Naive thymus-derived CD4-positive, alpha-beta T cell (primary cell): ENCODE results near the gene ADAMTS13. TPM values are rescaled to one million over a fixed set of nuclear protein-coding genes. Genes with fewer than 3 reads are reported as not detected.

Experiments
- ATAC-seq: fragments of 150-1000 bp; cut with Tn5 transposase; 2 replicates; pipeline ENCODE4 v1.10.0; 2021; ENCODE audit warnings: mild to moderate bottlenecking, moderate library complexity
- CTCF ChIA-PET: fragments of 350-600 bp; sonication (Branson Sonifier 250); formaldehyde crosslinking; loops from one replicate; lab custom pipeline; 2021; ENCODE audit warnings: antibody characterized with exemption; lab: Charles Lee
- POLR2A ChIA-PET: fragments of 350-600 bp; sonication (Branson Sonifier 250); formaldehyde crosslinking; loops from one replicate; lab custom pipeline; 2021; ENCODE audit warnings: antibody characterized with exemption, inconsistent platforms; lab: Charles Lee
- DNase-seq, 9 donors: peaks; one replicate each; pipeline versions ENCODE4 v3.0.0 to v3.0.0-alpha.2; 2020 to 2022; ENCODE audit warnings: mixed read lengths in 1 of 9
- H3K27ac ChIP-seq: one replicate; pipeline ENCODE4 v1.7.0; 2013; ENCODE audit warnings: mild to moderate bottlenecking, low read depth, low read length, moderate library complexity
- H3K27me3 ChIP-seq, 2 donors: one replicate each; pipeline ENCODE4 v1.7.0; 2013; ENCODE audit warnings: low read length in 2 of 2, mild to moderate bottlenecking in 2 of 2, moderate library complexity in 2 of 2; ENCODE audit not compliant: control insufficient read depth in 2 of 2, insufficient read depth in 2 of 2
- H3K36me3 ChIP-seq, 3 experiments: 1 replicate in 2 of 3; 2 replicates in 1 of 3; pipeline ENCODE4 v1.7.0; 2013; ENCODE audit warnings: low read length in 3 of 3, mild to moderate bottlenecking in 3 of 3, moderate library complexity in 1 of 3; ENCODE audit not compliant: insufficient read depth in 3 of 3, control insufficient read depth in 2 of 3
- H3K4me1 ChIP-seq, 2 donors: one replicate each; pipeline ENCODE4 v1.7.0; 2013; ENCODE audit warnings: low read length in 2 of 2, mild to moderate bottlenecking in 2 of 2, moderate library complexity in 1 of 2; ENCODE audit not compliant: control insufficient read depth in 2 of 2, insufficient read depth in 2 of 2
- H3K4me3 ChIP-seq: 2 replicates; pipeline ENCODE4 v1.7.0; 2013; ENCODE audit warnings: mild to moderate bottlenecking, low read length
- H3K9me3 ChIP-seq, 3 experiments: 1 replicate in 2 of 3; 2 replicates in 1 of 3; pipeline ENCODE4 v1.7.0; 2013; ENCODE audit warnings: low read length in 3 of 3; ENCODE audit not compliant: control insufficient read depth in 2 of 3
- H3K27ac Mint-ChIP-seq, 9 donors: one replicate each; pipeline ENCODE4 v1.8.0; 2020 to 2022; ENCODE audit warnings: mixed read lengths in 9 of 9, mild to moderate bottlenecking in 8 of 9, moderate library complexity in 5 of 9, inconsistent platforms in 2 of 9
- H3K27me3 Mint-ChIP-seq, 5 donors: one replicate each; pipeline ENCODE4 v1.8.0; 2021 to 2022; ENCODE audit warnings: mixed read lengths in 5 of 5, mild to moderate bottlenecking in 1 of 5
- H3K36me3 Mint-ChIP-seq, 5 donors: one replicate each; pipeline ENCODE4 v1.8.0; 2020 to 2022; ENCODE audit warnings: mixed read lengths in 5 of 5, mild to moderate bottlenecking in 3 of 5, inconsistent platforms in 1 of 5
- H3K4me1 Mint-ChIP-seq, 7 donors: one replicate each; pipeline ENCODE4 v1.8.0; 2020 to 2022; ENCODE audit warnings: mixed read lengths in 7 of 7, mild to moderate bottlenecking in 3 of 7, inconsistent platforms in 1 of 7
- H3K4me3 Mint-ChIP-seq, 10 donors: one replicate each; pipeline ENCODE4 v1.8.0; 2020 to 2022; ENCODE audit warnings: mild to moderate bottlenecking in 10 of 10, mixed read lengths in 10 of 10, moderate library complexity in 6 of 10, inconsistent platforms in 2 of 10
- H3K9me3 Mint-ChIP-seq, 11 donors: one replicate each; pipeline ENCODE4 v1.8.0; 2020 to 2022; ENCODE audit warnings: mixed read lengths in 11 of 11, mild to moderate bottlenecking in 4 of 11, inconsistent platforms in 1 of 11, moderate library complexity in 1 of 11
- intact Hi-C, 2 donors: fragments of 100-400 bp; cut with micrococcal nuclease; formaldehyde crosslinking; loops; one replicate each; pipeline ENCODE4 v1.15.1; 2023
- polyA plus RNA-seq, 2 donors: library from polyadenylated mRNA; unstranded; fragments of 300-500 nt; fragmentation: Illumina TruSeq; gene quantifications; one replicate each; pipeline ENCODE4 v1.2.3, GENCODE V29; 2021
- total RNA-seq, 6 experiments: library from RNA in 5 of 6; stranded (reverse) in 5 of 6; gene quantifications; 1 replicate in 5 of 6; 2 replicates in 1 of 6; pipeline ENCODE4 v1.2.3 and lab custom pipeline; 2021 to 2026

ADAMTS13 gene
- total and polyA plus RNA-seq, 7 experiments from 2014 or later: 0.07 to 3.1 (median 2.4) TPM

GRCh38 chr9:133475292-133476012, 53.3 kb downstream of the ADAMTS13 start:
- H3K36me3 ChIP-seq: no peaks in the 10 kb centered on the region
- no peaks in the 10 kb centered on the region for H3K36me3 Mint-ChIP-seq
- no peak overlapping the region for H3K27ac ChIP-seq
- no peaks in the 10 kb centered on the region for H3K9me3 Mint-ChIP-seq
- H3K27me3 Mint-ChIP-seq: peaks cover 0 to 5% (median 0%) of the 10 kb centered on the region in 5 donors
- ATAC-seq: no peak
- no peaks in the 10 kb centered on the region for H3K27me3 ChIP-seq
- H3K4me1 Mint-ChIP-seq: peaks cover 0 to 18% (median 10%) of the 10 kb centered on the region in 7 donors
- H3K4me3 ChIP-seq: no peak overlapping the region
- no peak for DNase-seq
- CTCF ChIA-PET: no interaction called here
- H3K9me3 ChIP-seq: no peaks in the 10 kb centered on the region
- H3K27ac Mint-ChIP-seq: peak overlapping the region in 1 of 9 donors; percentile 52
- H3K4me3 Mint-ChIP-seq: no peak overlapping the region
- POLR2A ChIA-PET: no interaction called here
- intact Hi-C loops: loop anchor here in 1 of 2 donors (5.0 kb wide), 1 partner anchor 138 kb away; the partner anchor contains the start of gene SURF6
- peaks cover 0 to 12% of the 10 kb centered on the region in 2 donors for H3K4me1 ChIP-seq

- intact Hi-C loops: loop anchor here in 1 of 2 donors (5.0 kb wide), 1 partner anchor 139 kb away; the partner anchor contains the start of gene SURF6
- no peak for DNase-seq
- ChIA-PET POLR2A (interaction anchor here (0.9 kb wide), 1 partner anchor 17 kb away, joined by 3 read pairs; the partner anchor contains the start of gene CACFD1), CTCF (no interaction called here)
- ATAC-seq: peak; percentile 30
- Mint-ChIP-seq H3K4me3 (no peak overlapping the region), H3K9me3 (no peaks in the 10 kb centered on the region), H3K36me3 (no peaks in the 10 kb centered on the region), H3K27me3 (peaks cover 0 to 7% (median 0%) of the 10 kb centered on the region in 5 donors), H3K4me1 (peaks cover 0 to 17% (median 10%) of the 10 kb centered on the region in 7 donors), H3K27ac (peak overlapping the region in 1 of 9 donors; percentile 47)
- Histone ChIP-seq H3K27ac (no peak overlapping the region), H3K27me3 (no peaks in the 10 kb centered on the region), H3K4me1 (peaks cover 0 to 12% of the 10 kb centered on the region in 2 donors), H3K4me3 (no peak overlapping the region), H3K9me3 (no peaks in the 10 kb centered on the region), H3K36me3 (no peaks in the 10 kb centered on the region)
These were observed 54.1 kb downstream of the ADAMTS13 start for GRCh38 chr9:133476036-133476931.

GRCh38 chr9:133476941-133477340, 54.8 kb downstream of the ADAMTS13 start:
- POLR2A ChIA-PET: interaction anchor here (0.9 kb wide), 1 partner anchor 17 kb away, joined by 3 read pairs; the partner anchor contains the start of gene CACFD1
- Histone ChIP-seq H3K9me3 (no peaks in the 10 kb centered on the region), H3K36me3 (no peaks in the 10 kb centered on the region), H3K4me3 (no peak overlapping the region), H3K27me3 (no peaks in the 10 kb centered on the region), H3K27ac (no peak overlapping the region), H3K4me1 (peaks cover 0 to 12% of the 10 kb centered on the region in 2 donors)
- H3K36me3 Mint-ChIP-seq: no peaks in the 10 kb centered on the region
- ATAC-seq (no peak), DNase-seq (no peak)
- intact Hi-C loops: loop anchor here in 1 of 2 donors (5.0 kb wide), 1 partner anchor 140 kb away; the partner anchor contains the start of gene SURF6
- CTCF ChIA-PET: no interaction called here
- H3K4me1 Mint-ChIP-seq: peaks cover 0 to 15% (median 10%) of the 10 kb centered on the region in 7 donors
- H3K4me3 Mint-ChIP-seq: no peak overlapping the region
- H3K27ac Mint-ChIP-seq: no peak overlapping the region
- H3K27me3 Mint-ChIP-seq: peaks cover 0 to 7% (median 0%) of the 10 kb centered on the region in 5 donors
- no peaks in the 10 kb centered on the region for H3K9me3 Mint-ChIP-seq

GRCh38 chr9:133477461-133477860, 55.3 kb downstream of the ADAMTS13 start:
- Histone ChIP-seq H3K9me3 (no peaks in the 10 kb centered on the region), H3K4me1 (peaks cover 0 to 12% of the 10 kb centered on the region in 2 donors), H3K27me3 (no peaks in the 10 kb centered on the region), H3K36me3 (no peaks in the 10 kb centered on the region), H3K27ac (no peak overlapping the region), H3K4me3 (no peak overlapping the region)
- peak overlapping the region in 2 of 9 donors; percentile 33 to 85 for H3K27ac Mint-ChIP-seq
- H3K4me3 Mint-ChIP-seq: peak overlapping the region in 4 of 10 donors; percentile 17 to 63 (median 56)
- ChIA-PET POLR2A (no interaction called here), CTCF (no interaction called here)
- intact Hi-C loops: loop anchor here in 1 of 2 donors (5.0 kb wide), 1 partner anchor 140 kb away; the partner anchor contains the start of gene SURF6
- peaks cover 0 to 15% (median 10%) of the 10 kb centered on the region in 7 donors for H3K4me1 Mint-ChIP-seq
- ATAC-seq (no peak), DNase-seq (no peak)
- no peaks in the 10 kb centered on the region for H3K9me3 Mint-ChIP-seq
- H3K27me3 Mint-ChIP-seq: peaks cover 0 to 9% (median 0%) of the 10 kb centered on the region in 5 donors
- H3K36me3 Mint-ChIP-seq: no peaks in the 10 kb centered on the region

GRCh38 chr9:133477992-133478850, 56.1 kb downstream of the ADAMTS13 start:
- H3K9me3 Mint-ChIP-seq: no peaks in the 10 kb centered on the region
- peak overlapping the region; percentile 30 for H3K27ac ChIP-seq
- intact Hi-C loops: loop anchor here (2.0 to 5.0 kb wide), 3 partner anchors 59 to 141 kb away; partner anchors contain the start of genes REXO4 (in 1 of the 2) and SURF6 (in 1 of the 2)
- DNase-seq: no peak
- ChIA-PET POLR2A (interaction anchor here (0.8 kb wide), 1 partner anchor 31 kb away, joined by 3 read pairs; no protein-coding TSS in a partner anchor), CTCF (interaction anchor here (0.7 to 2.0 kb wide), 3 partner anchors 18 to 670 kb away, joined by 4 to 6 read pairs (median 4); partner anchors contain the start of gene CACFD1)
- H3K4me1 Mint-ChIP-seq: peaks cover 0 to 15% (median 10%) of the 10 kb centered on the region in 7 donors
- peak overlapping the region in 7 of 10 donors; percentile 38 to 81 (median 51) for H3K4me3 Mint-ChIP-seq
- ATAC-seq: peak; percentile 12
- H3K27me3 Mint-ChIP-seq: peaks cover 0 to 11% (median 0%) of the 10 kb centered on the region in 5 donors
- no peaks in the 10 kb centered on the region for H3K36me3 Mint-ChIP-seq
- peaks cover 0 to 12% of the 10 kb centered on the region in 2 donors for H3K4me1 ChIP-seq
- H3K36me3 ChIP-seq: no peaks in the 10 kb centered on the region
- peak overlapping the region; percentile 77 for H3K4me3 ChIP-seq
- no peaks in the 10 kb centered on the region for H3K27me3 ChIP-seq
- H3K27ac Mint-ChIP-seq: peak overlapping the region in 3 of 9 donors; percentile 25 to 85 (median 33)
- H3K9me3 ChIP-seq: no peaks in the 10 kb centered on the region
